HG03097 (cell line): ENCODE results near the gene DENND4A.
A peak's percentile ranks its signal among the peaks of the same experiment; 100 is the strongest.
"Not testable (repeated sequence)": the region's sequence is repeated elsewhere in the genome, so short reads cannot be mapped to it uniquely, and the experiment has no call there.

Experiments used
- ATAC-seq: cut with Tn5 transposase; IDR thresholded peaks from one replicate; pipeline ENCODE4 v1.9.1; 2021; ENCODE audit not compliant: unreplicated experiment, low FRiP score

The DENND4A gene

DNA sequence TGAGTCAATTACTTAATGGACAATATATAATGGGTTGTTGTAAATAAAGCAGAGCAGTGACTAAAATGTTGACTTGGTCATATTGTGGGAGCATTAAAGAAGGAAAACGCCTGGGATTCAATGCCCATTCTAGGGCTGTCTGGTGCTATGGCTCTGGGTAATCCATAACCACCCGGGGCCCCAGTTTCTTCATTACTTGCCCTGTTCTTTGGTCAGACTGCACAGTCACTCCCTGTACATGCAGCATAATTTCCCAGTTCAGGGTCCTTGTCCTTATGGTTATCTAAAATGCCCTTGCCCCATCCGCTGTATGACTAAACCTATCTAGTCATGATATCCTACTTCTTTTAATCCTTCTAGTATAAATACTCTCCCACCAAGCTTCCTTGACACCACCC, 27.5 kb upstream of the DENND4A start:
- ATAC-seq = no peak

- ATAC-seq = peak; percentile 55
These were observed 27.0 kb upstream of the DENND4A start for GRCh38 chr15:65818927-65819562.

GRCh38 chr15:65816441-65816840, 24.3 kb upstream of the DENND4A start:
- ATAC-seq = no peak

DNA sequence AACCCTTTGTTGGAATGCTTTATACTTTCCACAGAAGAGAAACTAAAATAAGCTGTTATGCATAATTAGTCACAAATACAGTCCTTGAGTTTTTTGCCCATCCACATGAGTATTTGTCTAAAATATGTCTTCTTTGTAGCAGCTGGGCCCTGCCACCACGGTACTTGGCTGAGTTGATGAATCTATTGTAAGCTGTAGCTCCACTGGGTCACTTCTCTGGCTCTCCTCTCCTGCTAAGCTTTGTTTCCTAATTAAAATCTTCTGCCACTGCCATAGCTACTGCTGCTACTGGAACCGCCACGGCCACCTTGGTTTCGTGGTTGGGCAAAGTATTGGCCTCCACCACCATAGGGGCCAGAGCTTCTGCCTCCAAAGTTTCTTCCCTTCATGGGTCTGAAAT, 23.9 kb upstream of the DENND4A start:
- ATAC-seq = not testable (repeated sequence)

- ATAC-seq = not testable (repeated sequence)
These were observed 22.2 kb upstream of the DENND4A start for GRCh38 chr15:65814271-65814670.

- no peak for ATAC-seq
These were observed 20.8 kb upstream of the DENND4A start for GRCh38 chr15:65812916-65813315.

DNA sequence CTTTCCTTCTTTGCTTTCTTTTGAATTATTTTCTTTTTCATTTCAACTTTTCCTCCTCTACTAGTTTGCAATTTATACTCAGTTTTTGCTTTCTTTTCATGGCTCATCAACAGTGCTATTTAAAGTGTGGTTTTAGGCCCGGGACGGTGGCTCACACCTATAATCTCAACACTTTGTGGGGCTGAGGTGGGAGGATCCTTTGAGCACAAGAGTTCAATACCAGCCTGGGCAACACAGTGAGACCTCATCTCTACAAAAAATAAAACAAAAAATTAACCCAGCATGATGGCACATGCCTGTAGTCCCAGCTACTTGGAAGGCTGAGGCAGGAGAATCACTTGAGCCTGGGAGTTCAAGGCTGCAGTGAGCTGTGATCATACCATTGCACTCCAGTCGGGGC, 20.4 kb upstream of the DENND4A start:
- ATAC-seq = no peak

DNA sequence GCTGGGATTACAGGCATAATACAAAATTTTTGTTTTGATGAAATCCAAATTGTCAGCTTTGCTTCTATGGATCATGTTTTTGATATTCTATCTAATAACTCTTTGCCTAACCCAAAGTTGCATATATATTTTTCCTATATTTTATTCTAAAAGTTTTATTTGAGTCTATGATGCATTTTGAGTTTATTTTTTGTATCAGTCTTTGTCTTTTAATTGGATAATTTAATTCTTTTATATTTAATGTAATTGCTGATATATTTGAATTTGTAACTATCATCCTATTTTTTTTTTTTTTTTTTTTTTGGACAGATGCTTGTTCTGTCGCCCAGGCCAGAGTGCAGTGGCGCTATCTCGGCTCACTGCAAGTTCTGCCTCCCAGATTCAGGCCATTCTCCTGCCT, 19.7 kb upstream of the DENND4A start:
- ATAC-seq = no peak

- ATAC-seq = not testable (repeated sequence)
These were observed 19.1 kb upstream of the DENND4A start for GRCh38 chr15:65811011-65811733.

DNA sequence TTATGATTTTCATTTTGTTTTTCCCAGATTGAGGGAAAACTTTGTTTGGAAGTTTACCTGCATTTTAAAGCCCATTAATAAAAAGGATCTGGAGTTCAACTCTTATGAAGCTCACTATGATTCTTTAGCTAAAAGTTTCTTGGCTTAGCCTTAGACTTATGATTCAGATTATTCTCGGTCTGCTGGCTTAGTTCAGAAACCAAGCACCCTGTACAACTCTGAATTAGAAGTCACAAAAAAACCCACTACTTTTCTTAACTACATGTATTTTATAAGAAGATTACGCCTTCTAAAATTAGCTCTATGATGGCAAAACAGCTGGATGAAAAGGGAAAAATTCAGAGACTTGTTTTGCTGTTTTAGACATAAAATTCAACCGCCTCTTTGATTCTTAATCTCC, 14.3 kb upstream of the DENND4A start:
- ATAC-seq = no peak

- no peak for ATAC-seq
These were observed 13.1 kb upstream of the DENND4A start for GRCh38 chr15:65805019-65805745.

- no peak for ATAC-seq
These were observed 12.3 kb upstream of the DENND4A start for GRCh38 chr15:65804252-65804931.

DNA sequence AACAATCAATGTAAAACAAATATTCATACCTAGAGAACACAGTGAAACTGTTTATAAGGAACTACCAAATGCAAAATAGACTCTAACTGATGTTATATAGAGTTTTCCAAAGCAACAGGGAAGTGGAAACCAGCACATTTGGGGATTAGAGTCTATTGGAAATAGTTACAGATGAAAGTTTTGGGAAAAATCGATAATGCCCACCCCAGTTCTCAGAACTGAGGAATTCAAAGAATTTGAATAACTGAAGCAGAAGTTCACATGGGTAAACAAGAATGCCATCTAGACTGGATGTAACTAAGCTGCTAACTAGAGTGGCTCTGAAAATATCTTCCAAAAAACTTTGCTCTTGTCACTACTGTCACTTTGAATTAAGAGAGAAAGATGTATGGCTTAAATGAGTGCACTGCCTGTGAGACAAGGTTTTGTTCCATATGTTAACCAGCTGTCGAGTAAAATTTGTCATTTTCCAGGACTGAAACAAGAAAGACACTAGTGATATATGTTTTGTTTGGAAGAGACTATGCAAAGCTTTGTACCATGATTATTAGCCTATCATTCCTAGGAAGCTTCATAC, 9.2 kb upstream of the DENND4A start:
- ATAC-seq = no peak

DNA sequence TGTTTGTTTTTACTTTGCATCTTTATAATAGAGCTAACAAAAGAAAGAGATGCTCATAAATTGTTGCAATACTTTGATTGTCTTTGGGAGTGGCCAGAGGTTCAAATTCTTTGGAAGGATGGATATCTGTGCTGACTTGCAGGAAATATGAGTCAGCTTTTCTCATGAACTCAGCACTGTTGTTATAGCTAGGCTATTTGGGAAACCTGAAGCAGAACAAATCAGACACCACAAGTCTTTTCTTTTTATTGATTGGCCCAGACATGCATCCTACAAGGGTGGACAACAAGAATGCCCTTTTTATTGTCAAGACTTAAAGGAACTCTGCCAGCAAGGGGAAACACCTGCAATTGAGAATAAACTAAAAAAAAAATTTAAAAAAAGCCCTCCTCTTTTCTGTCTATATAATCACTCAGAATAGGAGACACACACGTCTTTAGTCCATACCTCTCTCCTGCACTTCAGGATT, 4.6 kb upstream of the DENND4A start:
- no peak for ATAC-seq

- no peak for ATAC-seq
These were observed 3.6 kb upstream of the DENND4A start for GRCh38 chr15:65795663-65796216.

GRCh38 chr15:65793818-65794104, 1.7 kb upstream of the DENND4A start:
- ATAC-seq = no peak

DNA sequence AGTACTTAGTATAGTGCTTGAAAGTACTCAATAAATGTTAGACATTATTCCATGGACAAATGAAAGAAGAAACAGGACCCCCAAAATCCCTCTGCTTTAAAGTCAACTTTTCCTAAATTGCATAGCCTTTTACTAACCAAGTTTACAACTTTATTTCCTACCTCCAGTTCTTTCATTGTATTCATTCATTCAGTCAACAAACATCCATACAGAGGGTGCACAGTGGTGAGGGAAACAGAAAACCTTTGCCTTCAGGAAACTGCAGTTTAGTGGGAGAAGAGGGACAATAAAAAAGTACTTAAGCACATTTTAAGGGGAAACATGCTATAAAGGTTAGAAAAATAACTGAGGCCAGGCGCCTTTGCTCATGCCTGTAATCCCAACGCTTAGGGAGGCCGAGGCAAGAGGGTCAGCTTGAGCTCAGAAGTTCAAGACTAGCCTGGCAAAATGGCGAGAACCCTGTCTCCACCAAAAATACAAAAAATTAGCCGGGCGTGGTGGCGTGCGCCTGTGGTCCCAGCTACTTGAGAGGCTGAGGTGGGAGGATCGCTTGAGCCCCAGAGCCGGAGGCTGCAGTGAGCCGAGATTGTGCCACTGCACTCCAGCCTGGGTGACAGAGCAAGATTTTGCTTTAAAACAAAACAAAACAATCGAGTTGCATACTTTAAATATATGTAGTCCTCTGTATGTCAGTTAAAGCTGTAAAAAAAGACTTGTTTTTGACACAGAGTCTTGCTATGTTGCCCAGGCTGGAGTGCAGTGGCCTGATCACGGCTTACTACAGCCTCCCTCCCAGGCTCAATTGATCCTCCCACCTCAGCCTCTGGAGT, 1.1 kb upstream of the DENND4A start:
- no peak for ATAC-seq

DNA sequence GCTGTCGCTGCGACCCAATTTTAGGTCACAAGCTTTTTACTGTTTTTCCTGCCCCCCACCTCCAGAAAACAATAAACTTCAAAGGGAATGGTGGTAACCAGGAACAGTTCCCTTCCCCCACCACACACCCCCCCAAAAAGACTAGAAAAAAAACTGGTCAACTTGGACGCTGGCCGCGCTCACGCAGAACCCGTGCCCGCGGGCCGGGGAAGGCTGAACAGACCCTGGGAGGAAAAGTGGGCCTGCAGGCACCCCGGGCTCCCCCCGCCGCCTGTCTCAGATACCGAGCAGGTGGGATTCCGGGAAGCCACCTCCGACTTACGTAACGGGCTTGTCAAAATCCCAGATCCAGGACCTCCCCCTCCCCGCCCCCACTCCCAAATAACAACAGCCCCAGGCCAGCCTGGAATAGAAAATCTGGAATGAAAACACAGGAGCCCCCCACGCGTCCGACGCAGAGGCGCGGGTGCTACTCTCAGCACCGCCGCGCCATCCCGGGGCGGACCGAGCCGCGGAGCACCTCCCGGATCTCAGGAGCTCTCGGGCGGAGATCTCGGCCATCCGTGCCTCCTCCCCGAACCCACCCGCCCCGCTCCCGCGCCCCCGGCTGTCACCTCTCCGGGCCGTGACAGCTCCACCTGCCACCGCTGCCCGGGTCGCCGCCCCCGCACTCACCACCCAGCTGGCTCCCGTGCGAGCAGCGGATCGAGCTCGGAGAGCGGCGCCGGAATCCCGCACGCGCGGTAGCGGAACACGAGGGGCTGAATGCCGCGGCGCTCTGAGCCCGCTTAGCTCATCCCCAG, 557 bp downstream of the DENND4A start:
- ATAC-seq = no peak
